ENCODE measurements around the gene RGMA. TPM values are rescaled to one million over a fixed set of nuclear protein-coding genes. Genes with fewer than 3 reads are reported as not detected.

The RGMA gene
- total RNA-seq, 1 experiment from 2014 or later: 5.5 TPM

DNA sequence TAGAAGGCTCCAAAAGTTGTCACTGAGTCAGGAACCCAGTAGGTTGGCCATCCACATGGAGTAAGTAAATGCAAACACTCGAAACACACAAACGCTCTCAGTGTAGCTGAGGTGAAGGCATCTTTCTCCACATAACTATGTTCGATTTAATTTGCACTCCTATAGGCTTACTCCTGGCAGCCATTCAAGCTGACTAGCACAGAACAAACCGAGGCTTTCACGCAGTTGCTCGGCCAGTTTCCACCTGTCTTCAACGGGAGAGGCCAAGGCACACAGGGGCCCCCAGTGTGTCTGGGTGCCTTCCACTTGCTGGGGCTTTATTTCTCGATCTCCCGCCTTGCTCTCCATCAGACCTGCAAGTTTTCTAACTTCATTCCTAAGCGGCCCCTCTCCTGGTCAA is 18.9 kb downstream of the RGMA start:
- no peaks in the 10 kb centered on the region for H3K79me2 ChIP-seq (ENCODE audit: insufficient read depth, low read length)
- intact Hi-C loops (cut with micrococcal nuclease): no loop called here
- no peaks in the 10 kb centered on the region for H3K36me3 ChIP-seq (ENCODE audit: control insufficient read depth in 1 of 2, insufficient read depth in 2 of 2, low read length in 2 of 2)
- H3K4me1 ChIP-seq (ENCODE audit: control insufficient read depth in 1 of 2, insufficient read depth in 2 of 2, low read length in 2 of 2): peaks cover 8 to 21% of the 10 kb centered on the region in 2 experiments
- RAD21 ChIA-PET (ENCODE audit: low non-redundant PET in 1 of 2, low total read pairs in 2 of 2, uncharacterized antibody in 2 of 2, unreplicated experiment in 2 of 2): no interaction called here
- no peak overlapping the region for H3K27ac ChIP-seq (ENCODE audit: low read depth, low read length)
- DNase-seq (ENCODE audit: low read depth, low spot score) (no peak), ATAC-seq (no peak)
- H3K9me3 ChIP-seq (ENCODE audit: control insufficient read depth in 1 of 2, insufficient read depth in 1 of 2, low read depth in 1 of 2, low read length in 2 of 2): no peaks in the 10 kb centered on the region
- no peak for TF ChIP-seq EGR1 (IDR thresholded peaks at IDR 0.05; ENCODE audit: low read depth)
- no peak for TF ChIP-seq EZH2phosphoT487 (IDR thresholded peaks at IDR 0.05; ENCODE audit: borderline replicate concordance)
- TF ChIP-seq, protein P1, sequence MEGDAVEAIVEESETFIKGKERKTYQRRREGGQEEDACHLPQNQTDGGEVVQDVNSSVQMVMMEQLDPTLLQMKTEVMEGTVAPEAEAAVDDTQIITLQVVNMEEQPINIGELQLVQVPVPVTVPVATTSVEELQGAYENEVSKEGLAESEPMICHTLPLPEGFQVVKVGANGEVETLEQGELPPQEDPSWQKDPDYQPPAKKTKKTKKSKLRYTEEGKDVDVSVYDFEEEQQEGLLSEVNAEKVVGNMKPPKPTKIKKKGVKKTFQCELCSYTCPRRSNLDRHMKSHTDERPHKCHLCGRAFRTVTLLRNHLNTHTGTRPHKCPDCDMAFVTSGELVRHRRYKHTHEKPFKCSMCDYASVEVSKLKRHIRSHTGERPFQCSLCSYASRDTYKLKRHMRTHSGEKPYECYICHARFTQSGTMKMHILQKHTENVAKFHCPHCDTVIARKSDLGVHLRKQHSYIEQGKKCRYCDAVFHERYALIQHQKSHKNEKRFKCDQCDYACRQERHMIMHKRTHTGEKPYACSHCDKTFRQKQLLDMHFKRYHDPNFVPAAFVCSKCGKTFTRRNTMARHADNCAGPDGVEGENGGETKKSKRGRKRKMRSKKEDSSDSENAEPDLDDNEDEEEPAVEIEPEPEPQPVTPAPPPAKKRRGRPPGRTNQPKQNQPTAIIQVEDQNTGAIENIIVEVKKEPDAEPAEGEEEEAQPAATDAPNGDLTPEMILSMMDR (IDR thresholded peaks at IDR 0.05 in 2 of 3, conservative IDR thresholded peaks at IDR 0.05 in 1 of 3; ENCODE audit: borderline replicate concordance in 1 of 3, insufficient read depth in 1 of 3, low read depth in 2 of 3, low read length in 2 of 3): no peak
- TF ChIP-seq ELF1 (IDR thresholded peaks at IDR 0.05; ENCODE audit: borderline replicate concordance, low read depth): no peak
- TF ChIP-seq POLR2A (IDR thresholded peaks at IDR 0.05; ENCODE audit: borderline replicate concordance, extremely low read depth, insufficient read depth, insufficient read length): no peak
- TF ChIP-seq, protein P2, sequence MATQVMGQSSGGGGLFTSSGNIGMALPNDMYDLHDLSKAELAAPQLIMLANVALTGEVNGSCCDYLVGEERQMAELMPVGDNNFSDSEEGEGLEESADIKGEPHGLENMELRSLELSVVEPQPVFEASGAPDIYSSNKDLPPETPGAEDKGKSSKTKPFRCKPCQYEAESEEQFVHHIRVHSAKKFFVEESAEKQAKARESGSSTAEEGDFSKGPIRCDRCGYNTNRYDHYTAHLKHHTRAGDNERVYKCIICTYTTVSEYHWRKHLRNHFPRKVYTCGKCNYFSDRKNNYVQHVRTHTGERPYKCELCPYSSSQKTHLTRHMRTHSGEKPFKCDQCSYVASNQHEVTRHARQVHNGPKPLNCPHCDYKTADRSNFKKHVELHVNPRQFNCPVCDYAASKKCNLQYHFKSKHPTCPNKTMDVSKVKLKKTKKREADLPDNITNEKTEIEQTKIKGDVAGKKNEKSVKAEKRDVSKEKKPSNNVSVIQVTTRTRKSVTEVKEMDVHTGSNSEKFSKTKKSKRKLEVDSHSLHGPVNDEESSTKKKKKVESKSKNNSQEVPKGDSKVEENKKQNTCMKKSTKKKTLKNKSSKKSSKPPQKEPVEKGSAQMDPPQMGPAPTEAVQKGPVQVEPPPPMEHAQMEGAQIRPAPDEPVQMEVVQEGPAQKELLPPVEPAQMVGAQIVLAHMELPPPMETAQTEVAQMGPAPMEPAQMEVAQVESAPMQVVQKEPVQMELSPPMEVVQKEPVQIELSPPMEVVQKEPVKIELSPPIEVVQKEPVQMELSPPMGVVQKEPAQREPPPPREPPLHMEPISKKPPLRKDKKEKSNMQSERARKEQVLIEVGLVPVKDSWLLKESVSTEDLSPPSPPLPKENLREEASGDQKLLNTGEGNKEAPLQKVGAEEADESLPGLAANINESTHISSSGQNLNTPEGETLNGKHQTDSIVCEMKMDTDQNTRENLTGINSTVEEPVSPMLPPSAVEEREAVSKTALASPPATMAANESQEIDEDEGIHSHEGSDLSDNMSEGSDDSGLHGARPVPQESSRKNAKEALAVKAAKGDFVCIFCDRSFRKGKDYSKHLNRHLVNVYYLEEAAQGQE (IDR thresholded peaks at IDR 0.05; ENCODE audit: low read depth): no peak
- no peak for TF ChIP-seq JUND (IDR thresholded peaks at IDR 0.05)
- no peak for TF ChIP-seq FOSL1 (IDR thresholded peaks at IDR 0.05; ENCODE audit: low read depth)
- POLR2A ChIA-PET: no interaction called here
- H4K20me1 ChIP-seq (ENCODE audit: insufficient read depth): no peaks in the 10 kb centered on the region
- no peaks in the 10 kb centered on the region for H3K27me3 ChIP-seq (ENCODE audit: insufficient read depth, low read length)
- no peak overlapping the region for H3K4me3 ChIP-seq (replicated peaks in 1 of 2; ENCODE audit: low read depth in 1 of 2, low read length in 2 of 2)
- no TSS peak for BruUV-seq (replicated peaks)
- H3K4me2 ChIP-seq (ENCODE audit: low read length): no peak overlapping the region
- H3K9me2 ChIP-seq (ENCODE audit: insufficient read depth): no peaks in the 10 kb centered on the region
- H2AFZ ChIP-seq (ENCODE audit: low read depth, low read length, poor library complexity, severe bottlenecking): no peak overlapping the region
- CTCF ChIA-PET: no interaction called here
- H3K9ac ChIP-seq (ENCODE audit: low read length): no peak overlapping the region
